H1 (cell line): ENCODE results near the gene AMOT. TPM values are rescaled to one million over a fixed set of nuclear protein-coding genes. Genes with fewer than 3 reads are reported as not detected.
A peak's percentile ranks its signal among the peaks of the same experiment; 100 is the strongest.

Experiments
- CTCF ChIA-PET: fragments of 300-600 bp; sonication (Branson Sonifier 250); formaldehyde crosslinking; loops from one replicate; lab custom pipeline; 2021; ENCODE audit not compliant: partially characterized antibody; lab: Charles Lee
- POLR2A ChIA-PET: fragments of 300-600 bp; sonication (Branson Sonifier 250); formaldehyde crosslinking; loops from one replicate; lab custom pipeline; 2021; ENCODE audit warnings: inconsistent platforms; ENCODE audit not compliant: partially characterized antibody; lab: Charles Lee
- DNase-seq, 2 experiments: peaks; one replicate each; pipeline versions ENCODE4 v3.0.0 to v3.0.0-alpha.2; 2010 to 2022; ENCODE audit warnings: low spot score in 2 of 2, low read depth in 1 of 2, mixed read lengths in 1 of 2
- FAIRE-seq: peaks from 2 replicates; lab custom pipeline; 2011; peaks lifted over from hg19 to GRCh38; lab: Jason Lieb, UNC
- H2AFZ ChIP-seq: 2 replicates; pipeline ENCODE4 v1.8.1; 2012; ENCODE audit warnings: low read length, inconsistent platforms
- H2AK5ac ChIP-seq: 2 replicates; pipeline ENCODE4 v1.6.1; 2013; ENCODE audit warnings: low read depth, low read length
- H2BK120ac ChIP-seq: replicated peaks from 2 replicates; pipeline ENCODE3; 2013; ENCODE audit warnings: low read depth, low read length, inconsistent platforms
- H2BK12ac ChIP-seq: 2 replicates; pipeline ENCODE4 v1.6.1; 2013; ENCODE audit warnings: low read depth, low read length
- H2BK15ac ChIP-seq: 2 replicates; pipeline ENCODE4 v1.6.1; 2013; ENCODE audit warnings: low read length
- H2BK20ac ChIP-seq: 2 replicates; pipeline ENCODE4 v1.6.1; 2013; ENCODE audit warnings: low read length
- H2BK5ac ChIP-seq: 2 replicates; pipeline ENCODE4 v1.6.1; 2013; ENCODE audit warnings: low read depth, low read length
- H3K14ac ChIP-seq: 2 replicates; pipeline ENCODE4 v1.6.1; 2013; ENCODE audit warnings: inconsistent platforms; ENCODE audit not compliant: insufficient read length
- H3K18ac ChIP-seq: 2 replicates; pipeline ENCODE4 v1.6.1; 2013; ENCODE audit warnings: low read length; ENCODE audit errors: extremely low read depth
- H3K23ac ChIP-seq: 2 replicates; pipeline ENCODE4 v1.6.1; 2013; ENCODE audit warnings: inconsistent platforms; ENCODE audit not compliant: insufficient read length
- H3K23me2 ChIP-seq: 2 replicates; pipeline ENCODE4 v1.6.1; 2013; ENCODE audit warnings: low read depth, low read length
- H3K27ac ChIP-seq: 2 replicates; pipeline ENCODE4 v1.6.1; 2011; ENCODE audit warnings: low read depth, low read length, inconsistent platforms
- H3K27me3 ChIP-seq, 4 experiments: replicated peaks in 1 of 4; 1 replicate in 1 of 4; 2 replicates in 3 of 4; pipeline versions ENCODE4 v1.6.1 to v1.8.1; 2011 to 2013; ENCODE audit warnings: low read length in 3 of 4, mild to moderate bottlenecking in 3 of 4, inconsistent platforms in 2 of 4, mixed read lengths in 2 of 4, moderate library complexity in 1 of 4; ENCODE audit not compliant: control insufficient read depth in 3 of 4, insufficient read depth in 3 of 4; ENCODE audit errors: extremely low read depth in 1 of 4
- H3K36me3 ChIP-seq, 4 experiments: 2 replicates each; pipeline versions ENCODE4 v1.6.1 to v1.8.1; 2011 to 2013; ENCODE audit warnings: mild to moderate bottlenecking in 4 of 4, low read length in 3 of 4, moderate library complexity in 2 of 4, control low read depth in 1 of 4, inconsistent platforms in 1 of 4; ENCODE audit not compliant: insufficient read depth in 4 of 4, control insufficient read depth in 2 of 4
- H3K4ac ChIP-seq: replicated peaks from 2 replicates; pipeline ENCODE3; 2013; ENCODE audit warnings: low read length, low read depth, mixed read lengths, inconsistent platforms; ENCODE audit not compliant: insufficient read length
- H3K4me1 ChIP-seq, 4 experiments: replicated peaks in 1 of 4; 1 replicate in 1 of 4; 2 replicates in 3 of 4; pipeline versions ENCODE4 v1.6.1 to v1.8.1; 2011 to 2013; ENCODE audit warnings: low read length in 3 of 4, inconsistent platforms in 2 of 4, mixed read lengths in 1 of 4; ENCODE audit not compliant: insufficient read depth in 4 of 4, control insufficient read depth in 3 of 4
- H3K4me2 ChIP-seq, 2 experiments: 2 replicates each; pipeline versions ENCODE4 v1.6.1 to v1.8.1; 2011 to 2013; ENCODE audit warnings: low read depth in 2 of 2, low read length in 2 of 2, control low read depth in 1 of 2, inconsistent platforms in 1 of 2, mild to moderate bottlenecking in 1 of 2; ENCODE audit not compliant: insufficient read depth in 1 of 2
- H3K4me3 ChIP-seq, 4 experiments: fragments of 200-600, 300-600 bp in 1 of 4; sonication (generic), shearing (Covaris generic), sonication (Bioruptor Twin) in 1 of 4; 2 replicates each; pipeline versions ENCODE4 v1.5.1 to v1.8.1; 2011 to 2016; ENCODE audit warnings: low read length in 4 of 4, low read depth in 3 of 4, control low read depth in 2 of 4, inconsistent platforms in 2 of 4, mild to moderate bottlenecking in 2 of 4, mixed read lengths in 1 of 4, moderate library complexity in 1 of 4; ENCODE audit not compliant: insufficient read depth in 2 of 4; ENCODE audit errors: extremely low read depth in 1 of 4
- H3K56ac ChIP-seq: replicated peaks from 2 replicates; pipeline ENCODE3; 2013; ENCODE audit warnings: low read depth, mild to moderate bottlenecking, mixed read lengths, low read length, inconsistent platforms; ENCODE audit not compliant: insufficient read length
- H3K79me1 ChIP-seq: 2 replicates; pipeline ENCODE4 v1.6.1; 2013; ENCODE audit warnings: low read depth, low read length, control low read depth
- H3K79me2 ChIP-seq, 2 experiments: 2 replicates each; pipeline versions ENCODE4 v1.6.1 to v1.8.1; 2012 to 2013; ENCODE audit warnings: low read length in 2 of 2, mild to moderate bottlenecking in 2 of 2, inconsistent platforms in 1 of 2; ENCODE audit not compliant: insufficient read depth in 2 of 2, control insufficient read depth in 1 of 2
- H3K9ac ChIP-seq, 4 experiments: replicated peaks in 1 of 4; 1 replicate in 1 of 4; 2 replicates in 3 of 4; pipeline versions ENCODE4 v1.6.1 to v1.8.1; 2011 to 2013; ENCODE audit warnings: low read depth in 3 of 4, low read length in 3 of 4, control low read depth in 2 of 4, mild to moderate bottlenecking in 2 of 4, moderate library complexity in 2 of 4, inconsistent platforms in 1 of 4; ENCODE audit errors: extremely low read depth in 1 of 4
- H3K9me3 ChIP-seq, 2 experiments: 2 replicates each; pipeline versions ENCODE4 v1.6.1 to v1.8.1; 2012 to 2013; ENCODE audit warnings: mild to moderate bottlenecking in 2 of 2, moderate library complexity in 2 of 2, control low read depth in 1 of 2, inconsistent platforms in 1 of 2, low read depth in 1 of 2, low read length in 1 of 2, mixed read lengths in 1 of 2; ENCODE audit not compliant: insufficient read depth in 2 of 2
- H4K20me1 ChIP-seq, 2 experiments: replicated peaks in 1 of 2; 2 replicates each; pipeline versions ENCODE3 to v1.8.1; 2011 to 2013; ENCODE audit warnings: inconsistent platforms in 2 of 2, low read length in 2 of 2, mild to moderate bottlenecking in 1 of 2; ENCODE audit not compliant: insufficient read depth in 2 of 2, control insufficient read depth in 1 of 2
- H4K5ac ChIP-seq: 2 replicates; pipeline ENCODE4 v1.6.1; 2013; ENCODE audit warnings: low read length, low read depth, mixed read lengths, inconsistent platforms; ENCODE audit not compliant: insufficient read length
- H4K8ac ChIP-seq: 2 replicates; pipeline ENCODE4 v1.8.0; 2013; ENCODE audit warnings: mild to moderate bottlenecking, moderate library complexity, low read length, inconsistent platforms; ENCODE audit not compliant: insufficient read depth; ENCODE audit errors: extremely low read depth
- H4K91ac ChIP-seq: replicated peaks from 2 replicates; pipeline ENCODE3; 2013; ENCODE audit warnings: low read length, mixed read lengths, inconsistent platforms; ENCODE audit not compliant: insufficient read length
- GTF2F1 ChIP-seq: IDR thresholded peaks from 2 replicates; pipeline ENCODE4 v1.6.1; 2012; ENCODE audit warnings: low read depth, low read length, improper control_type of control experiment, borderline replicate concordance
- JUND ChIP-seq: IDR thresholded peaks from 2 replicates; pipeline ENCODE4 v1.6.1; 2011; ENCODE audit warnings: mild to moderate bottlenecking, improper control_type of control experiment, low read length
- POU5F1 ChIP-seq: IDR thresholded peaks from 2 replicates; pipeline ENCODE4 v1.6.1; 2011; ENCODE audit warnings: low read depth, mild to moderate bottlenecking, low read length, moderate library complexity
- RXRA ChIP-seq: IDR thresholded peaks from 2 replicates; pipeline ENCODE4 v1.6.1; 2011; ENCODE audit warnings: low read depth, mild to moderate bottlenecking, low read length, moderate library complexity; ENCODE audit not compliant: insufficient read depth
- WGBS, 2 experiments: shearing (Covaris generic) in 1 of 2; methylation state at CpG; one replicate each; pipeline versions ENCODE4 v1.1.6 to v1.1.7; 2013 to 2015; ENCODE audit warnings: low lambda C conversion rate in 2 of 2, mixed read lengths in 2 of 2, inconsistent platforms in 1 of 2, low coverage in 1 of 2, missing lambda C conversion rate in 1 of 2; ENCODE audit not compliant: insufficient replicate concordance in 2 of 2, insufficient coverage in 1 of 2, insufficient read length in 1 of 2; ENCODE audit errors: extremely low coverage in 1 of 2, missing lambda C conversion rate in 1 of 2; 5-methylcytosine and 5-hydroxymethylcytosine counted together
- polyA plus RNA-seq, 7 experiments: library from polyadenylated mRNA; depleted of rRNA in 3 of 7; stranded (reverse) in 5 of 7; unstranded in 2 of 7; fragments of >200 nt in 5 of 7; fragments of 200-250 nt in 2 of 7; gene quantifications; 1 replicate in 5 of 7; 2 replicates in 1 of 7; 4 replicates in 1 of 7; pipeline versions ENCODE4 v1.2.1 to v1.2.3, GENCODE V29; 2011 to 2013; ENCODE audit warnings: missing spikeins in 2 of 7, mixed read lengths in 2 of 7
- total RNA-seq: library from RNA; stranded (reverse); fragmentation: NEBNext Ultra II Directional; extraction: Animal tissue kit (Norgen Biotek cat#: 25700); gene quantifications from 2 replicates; pipeline ENCODE4 v1.2.1, GENCODE V29; 2021

Gene AMOT
- total and polyA plus RNA-seq, 2 of the 8 experiments (the other 6 are each of a cell fraction or from before 2014, with no cell fraction given), result 2.3 to 7.1 TPM

DNA sequence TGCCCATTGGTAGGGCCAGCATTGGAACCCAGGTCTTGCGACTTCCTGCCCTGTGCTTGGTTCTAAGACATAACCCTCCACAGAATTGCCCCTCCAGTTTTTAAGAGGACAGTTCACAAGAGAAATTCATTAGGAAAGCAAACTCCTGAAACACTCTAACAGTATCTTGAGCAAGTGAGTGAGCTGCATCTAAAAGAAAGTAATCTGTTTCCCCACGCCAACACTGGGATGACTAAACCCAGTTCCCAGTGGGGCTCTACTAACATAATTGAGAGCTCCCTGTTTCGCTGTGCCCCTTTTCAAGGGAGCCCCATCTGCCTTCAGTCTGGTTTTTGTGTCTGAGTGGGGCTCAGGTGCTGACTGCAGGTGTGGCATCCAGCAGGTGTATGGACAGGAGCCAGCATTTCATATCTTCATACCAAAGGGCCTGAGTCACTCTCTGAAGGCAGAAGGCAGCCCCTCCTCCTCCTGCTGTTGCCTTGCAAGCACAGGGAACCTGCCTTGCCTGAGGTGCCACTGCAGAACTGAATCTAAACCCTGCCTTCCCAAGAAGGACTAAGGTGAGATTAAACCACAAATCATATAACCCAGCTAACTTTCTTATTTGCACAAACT lies 8.0 kb downstream of the AMOT start:
- Histone ChIP-seq H2BK15ac (no peak overlapping the region), H2BK12ac (no peak overlapping the region), H3K4me3 (no peak overlapping the region), H3K27me3 (no peaks in the 10 kb centered on the region), H3K56ac (no peak overlapping the region), H3K23ac (no peak overlapping the region), H3K9ac (no peak overlapping the region), H3K4me2 (no peak overlapping the region), H3K4ac (no peak overlapping the region), H2BK5ac (no peak overlapping the region), H3K27ac (no peak overlapping the region), H3K4me1 (peaks cover 0 to 3% (median 2%) of the 10 kb centered on the region in 4 experiments; a peak in 4 of 7 replicates), H3K9me3 (no peaks in the 10 kb centered on the region), H2AFZ (no peak overlapping the region), H4K8ac (no peak overlapping the region), H4K5ac (no peak overlapping the region), H2AK5ac (no peak overlapping the region), H2BK20ac (no peak overlapping the region), H3K23me2 (no peaks in the 10 kb centered on the region), H4K91ac (no peak overlapping the region), H3K36me3 (no peaks in the 10 kb centered on the region), H3K79me2 (no peaks in the 10 kb centered on the region), H3K79me1 (no peaks in the 10 kb centered on the region), H3K14ac (no peak overlapping the region), H4K20me1 (no peaks in the 10 kb centered on the region), H2BK120ac (no peak overlapping the region), H3K18ac (no peak overlapping the region)
- POLR2A ChIA-PET, result interaction anchor here (1.1 kb wide), 1 partner anchor 11 kb away, joined by 3 read pairs; no protein-coding TSS in a partner anchor
- DNase-seq (no peak), FAIRE-seq (peak; percentile 57)
- WGBS, 2 experiments, result 70% methylated on average over 2 of the region's 3 CpGs; no CpG with 5 or more reads in 1 of the 2 experiments
- CTCF ChIA-PET, result interaction anchor here (0.8 to 1.2 kb wide), 3 partner anchors 10 to 20 kb away, joined by 3 to 4 read pairs (median 4); no protein-coding TSS in a partner anchor
- no peak for TF ChIP-seq GTF2F1
- TF ChIP-seq JUND, result 0 out of 2 replicates have a peak, but pooled peaks have one; percentile 13
- no peak for TF ChIP-seq RXRA
- TF ChIP-seq POU5F1, result no peak
